B cell (primary cell): ENCODE results near the gene NAV2. TPM values are rescaled to one million over a fixed set of nuclear protein-coding genes. Genes with fewer than 3 reads are reported as not detected.

Experiments used
- ATAC-seq: fragments of 200-7000 bp; cut with Tn5 transposase; one replicate; pipeline ENCODE4 v1.10.0; 2021; ENCODE audit warnings: low read depth, mild to moderate bottlenecking, moderate number of reproducible peaks, moderate library complexity
- CTCF ChIA-PET: fragments of 350-600 bp; sonication (Branson Sonifier 250); formaldehyde crosslinking; loops from one replicate; lab custom pipeline; 2021; ENCODE audit warnings: antibody characterized with exemption, inconsistent platforms; lab: Charles Lee
- POLR2A ChIA-PET: fragments of 350-600 bp; sonication (Branson Sonifier 250); formaldehyde crosslinking; loops from one replicate; lab custom pipeline; 2021; ENCODE audit warnings: antibody characterized with exemption; lab: Charles Lee
- DNase-seq: peaks from one replicate; pipeline ENCODE4 v3.0.0; 2013
- H2AFZ ChIP-seq: 2 replicates; pipeline ENCODE4 v1.6.1; 2012; ENCODE audit warnings: mild to moderate bottlenecking, low read depth, low read length; ENCODE audit not compliant: insufficient read depth, poor library complexity, severe bottlenecking
- H3K27ac ChIP-seq, 2 donors: 1 replicate in 1 of 2; 2 replicates in 1 of 2; pipeline ENCODE4 v1.5.1; 2012 to 2013; ENCODE audit warnings: low read length in 2 of 2, mild to moderate bottlenecking in 2 of 2, moderate library complexity in 1 of 2
- H3K27me3 ChIP-seq, 4 experiments: fragments of 200-600 bp in 1 of 4; sonication (generic) in 1 of 4; replicated peaks in 1 of 4; 1 replicate in 2 of 4; 2 replicates in 2 of 4; pipeline versions ENCODE4 v1.6.1 to v1.7.0; 2013 to 2016; ENCODE audit warnings: low read length in 3 of 4, mild to moderate bottlenecking in 2 of 4, mixed read lengths in 1 of 4, moderate library complexity in 1 of 4; ENCODE audit not compliant: insufficient read depth in 4 of 4, control insufficient read depth in 3 of 4; ENCODE audit errors: control extremely low read depth in 1 of 4
- H3K36me3 ChIP-seq, 2 experiments: replicated peaks in 1 of 2; 1 replicate in 1 of 2; 2 replicates in 1 of 2; pipeline versions ENCODE4 v1.6.1 to v1.7.1; 2013; ENCODE audit warnings: low read length in 1 of 2; ENCODE audit not compliant: insufficient read depth in 2 of 2, control insufficient read depth in 1 of 2; ENCODE audit errors: control extremely low read depth in 1 of 2, extremely low read depth in 1 of 2
- H3K4me1 ChIP-seq, 2 donors: fragments of 200-600 bp in 1 of 2; sonication (generic) in 1 of 2; 1 replicate in 1 of 2; 2 replicates in 1 of 2; pipeline versions ENCODE4 v1.5.1 to v1.6.1; 2013 to 2017; ENCODE audit warnings: low read length in 2 of 2; ENCODE audit not compliant: control insufficient read depth in 2 of 2, insufficient read depth in 2 of 2
- H3K4me2 ChIP-seq: replicated peaks from 2 replicates; pipeline ENCODE3; 2012; ENCODE audit warnings: mild to moderate bottlenecking, low read depth, low read length; ENCODE audit not compliant: poor library complexity, severe bottlenecking
- H3K4me3 ChIP-seq, 5 experiments: fragments of 200-600 bp in 1 of 5; sonication (generic) in 1 of 5; 1 replicate in 3 of 5; 2 replicates in 2 of 5; pipeline versions ENCODE4 v1.5.1 to v1.7.0; 2011 to 2016; ENCODE audit warnings: low read length in 4 of 5, mild to moderate bottlenecking in 4 of 5, low read depth in 2 of 5, control low read depth in 1 of 5, moderate library complexity in 1 of 5; ENCODE audit not compliant: insufficient read depth in 1 of 5; ENCODE audit errors: control extremely low read depth in 1 of 5, extremely low read depth in 1 of 5
- H3K79me2 ChIP-seq: fragments of 200-600 bp; sonication (generic); one replicate; pipeline ENCODE4 v1.6.0; 2016; ENCODE audit warnings: low read length; ENCODE audit not compliant: control insufficient read depth, insufficient read depth
- H3K9ac ChIP-seq: fragments of 200-600 bp; sonication (generic); 2 replicates; pipeline ENCODE4 v1.6.1; 2017; ENCODE audit warnings: mild to moderate bottlenecking, low read length, moderate library complexity
- H3K9me3 ChIP-seq, 3 donors: one replicate each; pipeline versions ENCODE4 v1.6.1 to v1.7.1; 2013; ENCODE audit warnings: low read length in 2 of 3; ENCODE audit not compliant: control insufficient read depth in 2 of 3, insufficient read depth in 1 of 3; ENCODE audit errors: control extremely low read depth in 1 of 3
- H4K20me1 ChIP-seq: 2 replicates; pipeline ENCODE4 v1.6.0; 2012; ENCODE audit warnings: mild to moderate bottlenecking, low read length; ENCODE audit not compliant: insufficient read depth, control insufficient read depth, poor library complexity, severe bottlenecking
- H3K27ac Mint-ChIP-seq: one replicate; pipeline ENCODE4 v1.8.0; 2021; ENCODE audit warnings: mixed read lengths
- H3K27me3 Mint-ChIP-seq: one replicate; pipeline ENCODE4 v1.8.0; 2021; ENCODE audit warnings: mixed read lengths
- H3K4me1 Mint-ChIP-seq: one replicate; pipeline ENCODE4 v1.8.0; 2021; ENCODE audit warnings: mixed read lengths
- H3K4me3 Mint-ChIP-seq: one replicate; pipeline ENCODE4 v1.8.0; 2021; ENCODE audit warnings: mixed read lengths
- H3K9me3 Mint-ChIP-seq: one replicate; pipeline ENCODE4 v1.8.0; 2022; ENCODE audit warnings: mixed read lengths; ENCODE audit not compliant: insufficient read depth
- EZH2 ChIP-seq: IDR thresholded peaks from 2 replicates; pipeline ENCODE4 v1.6.1; 2012; ENCODE audit warnings: borderline replicate concordance, low read depth, mild to moderate bottlenecking, moderate library complexity, low read length; ENCODE audit not compliant: insufficient read depth, poor library complexity, severe bottlenecking
- WGBS: methylation state at CpG from one replicate; pipeline ENCODE4 v1.1.5; 2013; ENCODE audit warnings: missing lambda C conversion rate; ENCODE audit not compliant: insufficient coverage; 5-methylcytosine and 5-hydroxymethylcytosine counted together
- intact Hi-C: fragments of 100-400 bp; cut with micrococcal nuclease; formaldehyde crosslinking; loops from one replicate; pipeline ENCODE4 v1.10.0; 2022
- polyA plus RNA-seq: library from polyadenylated mRNA; depleted of rRNA; stranded (reverse); fragments of >200 nt; gene quantifications from 2 replicates; pipeline ENCODE4 v1.2.3, GENCODE V29; 2012
- total RNA-seq, 2 donors: library from RNA; stranded (reverse); fragments of 120-200 nt in 1 of 2; gene quantifications; 1 replicate in 1 of 2; 2 replicates in 1 of 2; pipeline versions ENCODE4 v1.2.3 to v1.2.4, GENCODE V29; 2013 to 2022
- TF ChIP-seq, protein P1 (sequence below): fragments of 200-600 bp; IDR thresholded peaks from one replicate; pipeline ENCODE4 v1.8.0; 2022; ENCODE audit warnings: antibody characterized with exemption, mild to moderate bottlenecking

NAV2 gene
- total and polyA plus RNA-seq, 2 donors (not counting 1 experiment from before 2014, with no cell fraction given), result 0.82 to 22.2 TPM

DNA sequence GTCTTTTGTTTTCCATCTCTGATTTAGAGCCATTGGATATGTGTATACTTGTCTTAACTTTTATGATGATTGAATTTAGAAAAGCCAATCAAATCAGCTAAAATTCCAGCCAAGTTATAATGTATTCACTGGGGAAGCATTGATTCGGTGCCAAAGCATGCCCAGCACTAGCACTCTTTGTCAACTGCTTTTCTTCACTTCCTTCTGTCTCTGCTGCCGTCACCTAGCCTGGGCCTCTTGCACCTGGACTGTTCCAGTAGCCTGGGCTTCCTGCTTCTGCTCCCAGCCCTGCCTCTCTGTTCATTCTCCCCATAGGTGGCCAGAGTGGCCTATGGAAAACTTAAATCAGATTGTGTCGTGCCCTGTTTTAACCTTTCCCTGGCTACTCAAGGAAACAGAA, 80.7 kb downstream of the NAV2 start:
- no peak overlapping the region for H3K27ac Mint-ChIP-seq
- no peaks in the 10 kb centered on the region for H3K4me1 Mint-ChIP-seq
- no peaks in the 10 kb centered on the region for H3K9me3 Mint-ChIP-seq
- ChIA-PET POLR2A (no interaction called here), CTCF (no interaction called here)
- no peak for DNase-seq
- H3K4me3 Mint-ChIP-seq, result no peak overlapping the region
- Histone ChIP-seq H3K4me3 (no peak overlapping the region), H3K27me3 (peaks cover 0 to 12% (median 0%) of the 10 kb centered on the region in 4 experiments), H3K9me3 (no peaks in the 10 kb centered on the region), H2AFZ (no peak overlapping the region), H3K4me1 (no peaks in the 10 kb centered on the region), H3K9ac (no peak overlapping the region), H3K4me2 (no peak overlapping the region), H3K36me3 (no peaks in the 10 kb centered on the region), H4K20me1 (no peaks in the 10 kb centered on the region), H3K27ac (no peak overlapping the region), H3K79me2 (no peaks in the 10 kb centered on the region)
- TF ChIP-seq, protein P1, sequence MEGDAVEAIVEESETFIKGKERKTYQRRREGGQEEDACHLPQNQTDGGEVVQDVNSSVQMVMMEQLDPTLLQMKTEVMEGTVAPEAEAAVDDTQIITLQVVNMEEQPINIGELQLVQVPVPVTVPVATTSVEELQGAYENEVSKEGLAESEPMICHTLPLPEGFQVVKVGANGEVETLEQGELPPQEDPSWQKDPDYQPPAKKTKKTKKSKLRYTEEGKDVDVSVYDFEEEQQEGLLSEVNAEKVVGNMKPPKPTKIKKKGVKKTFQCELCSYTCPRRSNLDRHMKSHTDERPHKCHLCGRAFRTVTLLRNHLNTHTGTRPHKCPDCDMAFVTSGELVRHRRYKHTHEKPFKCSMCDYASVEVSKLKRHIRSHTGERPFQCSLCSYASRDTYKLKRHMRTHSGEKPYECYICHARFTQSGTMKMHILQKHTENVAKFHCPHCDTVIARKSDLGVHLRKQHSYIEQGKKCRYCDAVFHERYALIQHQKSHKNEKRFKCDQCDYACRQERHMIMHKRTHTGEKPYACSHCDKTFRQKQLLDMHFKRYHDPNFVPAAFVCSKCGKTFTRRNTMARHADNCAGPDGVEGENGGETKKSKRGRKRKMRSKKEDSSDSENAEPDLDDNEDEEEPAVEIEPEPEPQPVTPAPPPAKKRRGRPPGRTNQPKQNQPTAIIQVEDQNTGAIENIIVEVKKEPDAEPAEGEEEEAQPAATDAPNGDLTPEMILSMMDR, result no peak
- TF ChIP-seq EZH2, result no peak
- intact Hi-C loops, result no loop called here
- peaks cover 12% of the 10 kb centered on the region for H3K27me3 Mint-ChIP-seq
- WGBS, result 61% methylated on average over 3 of the region's 3 CpGs
- no peak for ATAC-seq

DNA sequence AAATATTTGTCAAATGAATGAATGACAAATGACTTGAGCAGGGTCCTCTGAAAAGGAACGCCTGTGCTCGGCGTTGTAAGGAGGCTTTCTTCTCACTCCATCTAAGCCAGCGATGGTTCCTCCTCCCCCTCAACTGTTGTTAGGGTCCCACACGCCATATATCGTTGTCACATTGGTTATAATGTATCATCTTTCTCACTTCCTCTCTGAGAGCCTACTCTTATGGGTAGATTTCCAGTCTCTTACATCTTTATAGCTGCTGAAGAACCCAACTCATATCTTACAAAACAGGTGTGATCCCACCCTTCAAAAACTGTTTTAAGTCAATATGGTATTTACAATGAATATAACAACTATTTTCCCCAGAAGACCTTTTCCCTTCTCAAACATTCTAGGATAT, 81.5 kb downstream of the NAV2 start:
- Histone ChIP-seq H3K4me3 (no peak overlapping the region), H3K9ac (no peak overlapping the region), H3K4me2 (no peak overlapping the region), H3K9me3 (no peaks in the 10 kb centered on the region), H2AFZ (no peak overlapping the region), H3K27ac (no peak overlapping the region), H3K4me1 (no peaks in the 10 kb centered on the region), H3K27me3 (peaks cover 0 to 8% (median 0%) of the 10 kb centered on the region in 4 experiments), H3K36me3 (no peaks in the 10 kb centered on the region), H3K79me2 (no peaks in the 10 kb centered on the region), H4K20me1 (no peaks in the 10 kb centered on the region)
- ATAC-seq (no peak), DNase-seq (no peak)
- intact Hi-C loops, result no loop called here
- TF ChIP-seq, protein P1, result no peak
- TF ChIP-seq EZH2, result no peak
- no peaks in the 10 kb centered on the region for H3K4me1 Mint-ChIP-seq
- POLR2A ChIA-PET, result no interaction called here
- 100% methylated on average over 6 of the region's 6 CpGs for WGBS
- no peaks in the 10 kb centered on the region for H3K9me3 Mint-ChIP-seq
- H3K27ac Mint-ChIP-seq, result no peak overlapping the region
- no peak overlapping the region for H3K4me3 Mint-ChIP-seq
- CTCF ChIA-PET, result no interaction called here
- H3K27me3 Mint-ChIP-seq, result peaks cover 7% of the 10 kb centered on the region
